NT2/D1 (cell line): Measurements from ENCODE around the gene DCHS1.

Source experiments
- DNase-seq: peaks from one replicate; pipeline ENCODE4 v3.0.0-alpha.2; 2011; ENCODE audit warnings: low read depth, low spot score
- H3K27me3 ChIP-seq: 2 replicates; pipeline ENCODE4 v1.6.0; 2011; ENCODE audit warnings: mild to moderate bottlenecking; ENCODE audit not compliant: insufficient read length, insufficient read depth
- H3K36me3 ChIP-seq: 2 replicates; pipeline ENCODE4 v1.6.1; 2011; ENCODE audit warnings: mild to moderate bottlenecking, low read length, mixed read lengths; ENCODE audit not compliant: insufficient read depth, insufficient read length
- H3K4me1 ChIP-seq: 2 replicates; pipeline ENCODE4 v1.5.1; 2011; ENCODE audit not compliant: insufficient read depth, insufficient read length
- H3K4me3 ChIP-seq: 2 replicates; pipeline ENCODE4 v1.5.1; 2011; ENCODE audit warnings: low read depth; ENCODE audit not compliant: insufficient read length
- H3K9ac ChIP-seq: 2 replicates; pipeline ENCODE4 v1.6.0; 2011; ENCODE audit warnings: low read depth; ENCODE audit not compliant: insufficient read length
- H3K9me3 ChIP-seq: 2 replicates; pipeline ENCODE4 v1.5.1; 2011; ENCODE audit warnings: mild to moderate bottlenecking, low read length; ENCODE audit not compliant: insufficient read depth
- SUZ12 ChIP-seq: IDR thresholded peaks from 2 replicates; pipeline ENCODE4 v1.6.1; 2011; ENCODE audit not compliant: insufficient read length, insufficient read depth; ENCODE audit errors: extremely low read depth
- YY1 ChIP-seq: IDR thresholded peaks from 2 replicates; pipeline ENCODE4 v1.6.1; 2011; ENCODE audit not compliant: insufficient read length, insufficient read depth
- ZNF274 ChIP-seq: IDR thresholded peaks from 2 replicates; pipeline ENCODE4 v1.6.1; 2011; ENCODE audit warnings: mild to moderate bottlenecking, low read depth, low read length

The DCHS1 gene

DNA sequence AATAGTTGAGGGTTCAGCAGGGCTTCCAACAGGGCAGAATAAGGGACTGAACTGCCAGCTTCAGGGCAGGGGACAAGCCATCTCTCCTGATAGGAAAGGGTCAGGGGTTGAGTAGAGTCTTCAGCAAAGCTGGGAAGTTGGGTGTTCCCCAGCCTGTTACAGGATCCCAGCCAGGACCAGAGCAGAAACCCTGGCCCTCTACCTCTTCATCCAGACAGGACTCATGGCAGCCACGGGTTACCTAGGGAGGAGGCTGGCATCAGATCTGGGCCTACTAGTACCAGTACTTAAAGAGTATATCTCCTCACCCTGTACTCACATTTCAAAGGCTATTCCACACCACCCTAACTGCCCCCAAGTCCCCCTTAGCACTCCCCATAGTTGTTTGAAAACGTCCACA, 41.2 kb downstream of the DCHS1 start:
- no peaks in the 10 kb centered on the region for H3K9me3 ChIP-seq
- no peak for TF ChIP-seq YY1
- TF ChIP-seq SUZ12, result no peak
- TF ChIP-seq ZNF274, result no peak
- no peak overlapping the region for H3K9ac ChIP-seq

GRCh38 chr11:6613496-6613895, 42.1 kb downstream of the DCHS1 start:
- peaks cover 12% of the 10 kb centered on the region for H3K4me1 ChIP-seq
- no peak overlapping the region for H3K4me3 ChIP-seq
- H3K9ac ChIP-seq, result no peak overlapping the region
- no peaks in the 10 kb centered on the region for H3K9me3 ChIP-seq
- TF ChIP-seq ZNF274 (no peak), SUZ12 (no peak), YY1 (no peak)
- no peaks in the 10 kb centered on the region for H3K27me3 ChIP-seq
- DNase-seq, result no peak
- H3K36me3 ChIP-seq, result peaks cover 72% of the 10 kb centered on the region

More for the DNA sequence above, 41.2 kb downstream of the DCHS1 start:
- no peaks in the 10 kb centered on the region for H3K27me3 ChIP-seq
- H3K4me3 ChIP-seq, result no peak overlapping the region
- peaks cover 13% of the 10 kb centered on the region for H3K4me1 ChIP-seq
- H3K36me3 ChIP-seq, result peaks cover 63% of the 10 kb centered on the region
- no peak for DNase-seq

- Histone ChIP-seq H3K4me1 (peaks cover 11% of the 10 kb centered on the region), H3K9me3 (no peaks in the 10 kb centered on the region), H3K36me3 (peaks cover 81% of the 10 kb centered on the region), H3K4me3 (peak within 1 kb of the TSS; percentile 61), H3K27me3 (no peaks in the 10 kb centered on the region), H3K9ac (peak within 1 kb of the TSS; percentile 90)
- peak; percentile 90 for DNase-seq
- no peak for TF ChIP-seq SUZ12
- no peak for TF ChIP-seq YY1
- TF ChIP-seq ZNF274, result no peak
Measured at GRCh38 chr11:6612213-6613041, 43.2 kb downstream of the DCHS1 start, which contains the start of gene TAF10. Gene TAF10 (minus strand): TSS chr11:6612216. CDS start chr11:6612189, 27 bp downstream.

DNA sequence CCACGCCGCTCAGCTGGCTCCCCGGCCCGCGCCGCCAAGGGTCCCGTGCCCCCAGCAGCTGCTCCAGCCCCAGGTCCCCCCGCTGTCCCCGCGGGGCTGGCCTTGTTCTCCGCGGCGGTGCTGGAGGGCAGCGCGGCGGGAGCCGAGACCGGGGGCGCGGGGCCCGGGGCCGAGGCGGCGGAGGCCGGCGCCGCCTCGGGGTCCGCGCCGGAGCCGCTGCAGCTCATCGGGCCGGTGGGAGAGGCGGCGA, 43.7 kb downstream of the DCHS1 start:
- H3K36me3 ChIP-seq, result peaks cover 77% of the 10 kb centered on the region
- H3K27me3 ChIP-seq, result no peaks in the 10 kb centered on the region
- peaks cover 11% of the 10 kb centered on the region for H3K4me1 ChIP-seq
- no peak for TF ChIP-seq YY1
- TF ChIP-seq SUZ12, result no peak
- TF ChIP-seq ZNF274, result no peak
- no peak for DNase-seq
- peak overlapping the region; percentile 61 for H3K4me3 ChIP-seq
- peak overlapping the region; percentile 90 for H3K9ac ChIP-seq
- H3K9me3 ChIP-seq, result no peaks in the 10 kb centered on the region

DNA sequence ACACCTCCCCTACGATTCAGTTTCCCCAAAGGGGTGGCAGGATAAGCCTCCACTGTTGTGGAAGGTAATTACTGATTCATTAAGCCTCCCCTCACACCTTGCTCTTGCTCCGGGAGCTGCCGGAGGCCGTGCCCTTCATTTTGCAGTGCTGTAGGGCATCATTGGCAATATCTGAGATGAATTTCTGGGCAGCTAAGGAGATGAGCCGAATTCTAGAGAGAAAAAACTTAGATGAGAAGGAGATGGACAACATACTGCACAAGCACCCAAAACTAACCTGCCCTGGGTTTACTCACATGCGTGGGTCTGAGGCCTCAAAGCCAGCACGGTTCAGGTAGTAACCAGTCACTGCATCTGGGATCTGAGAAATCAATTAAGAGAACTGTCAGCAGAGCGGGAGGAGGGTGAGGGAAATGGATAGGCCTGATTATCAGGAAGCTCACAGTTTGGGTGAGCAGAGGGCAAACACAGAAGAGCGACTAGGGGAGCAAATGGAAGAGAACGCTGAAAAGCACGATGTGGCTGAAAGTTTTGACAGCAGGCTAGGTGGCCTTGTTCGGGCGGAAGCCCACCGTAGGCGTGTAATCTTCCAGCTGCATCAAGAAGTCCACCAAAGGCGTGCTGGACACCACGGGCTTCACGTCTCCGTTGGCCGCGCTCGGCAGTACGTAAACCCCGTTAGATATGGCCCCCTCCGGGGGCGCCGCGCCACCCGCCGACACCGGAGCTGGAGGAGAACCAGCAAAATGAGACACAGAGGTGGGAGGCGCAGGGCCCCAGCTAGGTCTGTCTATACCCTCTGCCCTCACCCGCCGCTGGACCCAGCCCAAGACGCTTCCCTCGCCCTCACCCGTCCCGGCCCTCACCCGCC, 44.3 kb downstream of the DCHS1 start:
- Histone ChIP-seq H3K4me3 (peak overlapping the region; percentile 61), H3K9ac (peak overlapping the region; percentile 90), H3K9me3 (no peaks in the 10 kb centered on the region), H3K36me3 (peaks cover 76% of the 10 kb centered on the region), H3K4me1 (peaks cover 15% of the 10 kb centered on the region), H3K27me3 (no peaks in the 10 kb centered on the region)
- DNase-seq, result no peak
- TF ChIP-seq ZNF274 (no peak), SUZ12 (no peak), YY1 (no peak)

DNA sequence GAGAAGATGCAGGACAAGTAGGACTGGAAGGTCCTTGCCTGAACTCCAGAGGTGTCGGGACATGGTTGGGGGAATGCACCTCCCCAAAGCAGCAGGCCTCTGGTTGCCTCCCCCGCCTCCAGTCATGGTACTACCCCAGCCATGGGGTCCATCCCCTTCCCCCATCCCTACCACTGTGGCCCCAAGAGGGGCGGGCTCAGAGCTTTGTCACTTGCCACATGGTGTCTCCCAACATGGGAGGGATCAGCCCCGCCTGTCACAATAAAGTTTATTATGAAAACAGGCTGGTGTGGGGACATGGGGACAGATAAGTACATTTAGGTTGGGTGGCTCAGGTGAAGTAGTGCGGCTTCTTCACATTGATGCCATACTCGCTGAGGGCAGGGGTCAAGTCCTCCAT, 45.0 kb downstream of the DCHS1 start:
- peaks cover 75% of the 10 kb centered on the region for H3K36me3 ChIP-seq
- peaks cover 15% of the 10 kb centered on the region for H3K4me1 ChIP-seq
- H3K27me3 ChIP-seq, result no peaks in the 10 kb centered on the region
- no peak overlapping the region for H3K4me3 ChIP-seq
- no peak for DNase-seq
- no peak for TF ChIP-seq YY1
- TF ChIP-seq SUZ12, result no peak
- TF ChIP-seq ZNF274, result no peak
- no peaks in the 10 kb centered on the region for H3K9me3 ChIP-seq
- peak overlapping the region; percentile 90 for H3K9ac ChIP-seq

DNA sequence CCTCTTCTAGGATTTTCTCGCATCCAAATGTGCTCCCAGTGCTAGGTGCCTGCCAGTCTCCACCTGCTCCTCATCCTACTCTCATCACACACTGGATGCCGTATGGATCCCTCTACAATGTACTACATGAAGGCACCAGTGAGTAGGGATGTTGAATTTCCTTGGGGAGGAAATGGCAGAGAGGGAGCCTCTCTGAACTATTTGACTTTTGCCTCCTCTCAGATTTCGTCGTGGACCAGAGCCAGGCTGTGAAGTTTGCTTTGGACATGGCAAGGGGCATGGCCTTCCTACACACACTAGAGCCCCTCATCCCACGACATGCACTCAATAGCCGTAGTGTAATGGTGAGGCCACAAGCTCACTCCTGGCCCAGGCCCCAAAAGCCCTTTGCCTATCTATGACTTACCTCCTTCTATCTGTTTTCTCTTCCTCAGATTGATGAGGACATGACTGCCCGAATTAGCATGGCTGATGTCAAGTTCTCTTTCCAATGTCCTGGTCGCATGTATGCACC, 46.0 kb downstream of the DCHS1 start:
- H3K4me1 ChIP-seq, result peaks cover 15% of the 10 kb centered on the region
- H3K9me3 ChIP-seq, result no peaks in the 10 kb centered on the region
- no peak overlapping the region for H3K4me3 ChIP-seq
- H3K9ac ChIP-seq, result no peak overlapping the region
- TF ChIP-seq SUZ12 (no peak), ZNF274 (no peak), YY1 (no peak)
- no peak for DNase-seq
- peaks cover 72% of the 10 kb centered on the region for H3K36me3 ChIP-seq
- no peaks in the 10 kb centered on the region for H3K27me3 ChIP-seq
